Heart right ventricle (tissue), 16 donors: Measurements from ENCODE around the gene TAS2R4. TPM values are rescaled to one million over a fixed set of nuclear protein-coding genes. Genes with fewer than 3 reads are reported as not detected.

Source experiments
- ATAC-seq, 8 donors: fragments of 200-7000 bp; cut with Tn5 transposase; one replicate each; pipeline ENCODE4 v1.9.1; 2020; ENCODE audit warnings: mild to moderate bottlenecking in 8 of 8, moderate library complexity in 8 of 8, moderate number of reproducible peaks in 1 of 8
- DNase-seq, 2 donors: peaks; one replicate each; pipeline ENCODE4 v3.0.0-alpha.2; 2020
- H3K27ac ChIP-seq, 10 donors: fragments of 200-600 bp; sonication (generic) in 2 of 10; one replicate each; pipeline versions ENCODE4 v1.5.0 to v1.8.0; 2020 to 2022; ENCODE audit warnings: mild to moderate bottlenecking in 3 of 10
- H3K27me3 ChIP-seq, 7 donors: fragments of 200-600 bp; one replicate each; pipeline ENCODE4 v1.8.0; 2021 to 2022; ENCODE audit warnings: mild to moderate bottlenecking in 2 of 7
- H3K36me3 ChIP-seq, 9 donors: fragments of 200-600 bp; sonication (generic) in 1 of 9; one replicate each; pipeline versions ENCODE4 v1.5.0 to v1.8.0; 2020 to 2022; ENCODE audit warnings: mild to moderate bottlenecking in 2 of 9
- H3K4me1 ChIP-seq, 9 donors: fragments of 200-600 bp; sonication (generic) in 1 of 9; one replicate each; pipeline versions ENCODE4 v1.5.0 to v1.8.0; 2020 to 2022; ENCODE audit warnings: mild to moderate bottlenecking in 4 of 9
- H3K4me3 ChIP-seq, 10 donors: fragments of 200-600 bp; sonication (generic) in 2 of 10; one replicate each; pipeline versions ENCODE4 v1.5.0 to v1.8.0; 2020 to 2022; ENCODE audit warnings: mild to moderate bottlenecking in 7 of 10, moderate library complexity in 2 of 10
- H3K9me3 ChIP-seq, 11 donors: fragments of 200-600 bp in 10 of 11; sonication (generic) in 2 of 11; one replicate each; pipeline versions ENCODE4 v1.5.0 to v1.8.0; 2013 to 2022; ENCODE audit warnings: mild to moderate bottlenecking in 2 of 11, control low read depth in 1 of 11, moderate library complexity in 1 of 11
- WGBS, 2 donors: extraction: QIAGEN DNeasy Blood & Tissue Kit; methylation state at CpG; one replicate each; pipeline ENCODE4 v1.1.7; 2013; ENCODE audit warnings: inconsistent platforms in 1 of 2; 5-methylcytosine and 5-hydroxymethylcytosine counted together
- intact Hi-C, 10 donors: fragments of 100-400 bp; cut with DNase I; formaldehyde crosslinking; loops; one replicate each; pipeline versions ENCODE4 v1.11.1 to v1.14.2; 2022
- polyA plus RNA-seq, 2 donors: library from polyadenylated mRNA; stranded (reverse); fragments of 200-250 nt; gene quantifications; one replicate each; pipeline ENCODE4 v1.2.3, GENCODE V29; 2013
- total RNA-seq, 10 donors: library from RNA; stranded (reverse); fragmentation: NEBNext Ultra II Directional in 3 of 10; extraction: Animal tissue kit (Norgen Biotek cat#: 25700) in 3 of 10; gene quantifications; one replicate each; pipeline versions ENCODE4 v1.2.1 to v1.2.4, GENCODE V29; 2021 to 2023
- TF ChIP-seq, protein P1 (sequence below), 9 donors: fragments of 200-600 bp; sonication (generic) in 2 of 9; IDR thresholded peaks; one replicate each; pipeline versions ENCODE4 v1.5.0 to v1.8.0; 2021 to 2022; ENCODE audit warnings: antibody characterized with exemption in 9 of 9, mild to moderate bottlenecking in 5 of 9, moderate library complexity in 1 of 9
- donor health status: Arrhythmogenic right ventricular cardiomyopathy.
- donor health status: ischemic (EF 13 %, LVEDD 7.1; RV severe dilation, severe dysfunction).
- donor health status: healthy with polysubstance abuse.
- donor health status: DM: no; HTN: yes; CAD: no.
- donor health status: DM: no; HTN: no; CAD: no.
- donor health status: ischemic (EF 25% LVEDD 6.9; RV normal size, moderate dysfunction).
- donor health status: ischemic (EF 25% LVEDD 5.7; RV mildly dilated, moderate dysfunction).
- donor health status: healthy.
- donor health status: DM: yes; HTN: yes; CAD: no.
- donor health status: Ischemic cardiomyopathy.
- donor health status: ischemic (EF 35%, LVEDD 5.7; RV mildly dilated, moderate dysfunction).
- donor health status: nonischemic (EF 11% LVEDD 7.7; RV severe dilation, severe dysfunction).
- donor health status: DM: yes; HTN: yes; CAD: no.
- donor health status: PGD.
- donor health status: ischemic (EF 29% LVEDD 5.4; RV normal size, mild dysfunction).
- donor health status: nonischemic (EF 23%, LVEDD 6.1; RV moderate dilation, normal function).

TAS2R4 gene
- total and polyA plus RNA-seq, 12 donors: 0.03 to 0.59 (median 0.23) TPM; not detected in 1

DNA sequence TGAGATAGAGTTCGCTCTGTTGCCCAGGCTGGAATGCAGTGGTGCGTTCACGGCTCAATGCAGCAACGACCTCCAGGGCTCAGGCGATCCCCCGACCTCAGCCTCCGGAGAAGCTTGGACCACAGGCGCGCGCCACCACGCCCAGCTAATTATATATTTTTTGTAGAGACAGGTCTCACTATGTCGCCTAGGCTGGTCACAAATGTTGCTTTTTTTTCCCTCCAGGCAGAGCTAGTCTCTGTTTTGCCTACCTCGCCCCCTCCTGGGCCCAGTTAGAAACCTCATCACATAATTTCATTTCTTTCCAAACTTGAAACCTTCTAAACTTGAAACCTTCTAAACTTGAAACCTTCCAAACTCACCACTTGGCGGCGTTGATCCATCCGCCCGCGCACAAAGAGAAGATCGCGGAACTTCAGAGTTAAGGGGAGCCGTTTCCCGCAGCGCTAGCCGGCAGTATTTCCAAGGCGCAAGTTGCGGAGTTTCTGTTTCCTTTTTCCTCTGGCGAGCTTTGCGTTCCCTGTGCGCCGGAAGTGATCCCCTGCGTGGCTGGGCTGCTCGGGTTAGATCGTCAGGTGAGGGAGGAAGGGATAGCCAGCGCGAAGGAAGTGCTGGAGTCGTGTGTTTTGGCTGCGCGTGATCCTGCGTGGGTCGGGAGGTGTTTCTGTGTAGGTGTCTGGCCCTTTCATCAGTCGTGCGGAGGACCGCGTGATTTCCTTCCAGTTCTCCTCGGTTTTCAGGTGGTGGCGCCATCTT lies 38.5 kb upstream of the TAS2R4 start, which contains the start of gene SSBP1:
SSBP1 (plus strand) TSS at position 523 of the 756 bp plus-strand sequence. CDS start 809 bp downstream, outside the sequence.
- intact Hi-C loops: loop anchor here in 9 of 10 donors (2.0 to 10.0 kb wide), 7 partner anchors 36 to 187 kb away; partner anchors contain the start of genes DENND11 (in 2 of the 9) and AGK (in 1 of the 9)
- Histone ChIP-seq H3K27me3 (no peaks in the 10 kb centered on the region), H3K4me1 (peaks cover 6 to 35% (median 26%) of the 10 kb centered on the region in 9 donors), H3K36me3 (peaks cover 0 to 39% (median 6%) of the 10 kb centered on the region in 9 donors), H3K9me3 (no peaks in the 10 kb centered on the region), H3K27ac (peak within 1 kb of the TSS in 9 of 10 donors; percentile 70 to 89 (median 80)), H3K4me3 (peak within 1 kb of the TSS; percentile 61 to 88 (median 77))
- ATAC-seq (peak; percentile 94 to 98 (median 96)), DNase-seq (peak; percentile 83 to 92)
- WGBS, 2 donors: 3 to 4% methylated on average over 46 of the region's 46 CpGs
- TF ChIP-seq, protein P1, sequence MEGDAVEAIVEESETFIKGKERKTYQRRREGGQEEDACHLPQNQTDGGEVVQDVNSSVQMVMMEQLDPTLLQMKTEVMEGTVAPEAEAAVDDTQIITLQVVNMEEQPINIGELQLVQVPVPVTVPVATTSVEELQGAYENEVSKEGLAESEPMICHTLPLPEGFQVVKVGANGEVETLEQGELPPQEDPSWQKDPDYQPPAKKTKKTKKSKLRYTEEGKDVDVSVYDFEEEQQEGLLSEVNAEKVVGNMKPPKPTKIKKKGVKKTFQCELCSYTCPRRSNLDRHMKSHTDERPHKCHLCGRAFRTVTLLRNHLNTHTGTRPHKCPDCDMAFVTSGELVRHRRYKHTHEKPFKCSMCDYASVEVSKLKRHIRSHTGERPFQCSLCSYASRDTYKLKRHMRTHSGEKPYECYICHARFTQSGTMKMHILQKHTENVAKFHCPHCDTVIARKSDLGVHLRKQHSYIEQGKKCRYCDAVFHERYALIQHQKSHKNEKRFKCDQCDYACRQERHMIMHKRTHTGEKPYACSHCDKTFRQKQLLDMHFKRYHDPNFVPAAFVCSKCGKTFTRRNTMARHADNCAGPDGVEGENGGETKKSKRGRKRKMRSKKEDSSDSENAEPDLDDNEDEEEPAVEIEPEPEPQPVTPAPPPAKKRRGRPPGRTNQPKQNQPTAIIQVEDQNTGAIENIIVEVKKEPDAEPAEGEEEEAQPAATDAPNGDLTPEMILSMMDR (IDR thresholded peaks at IDR 0.05): peak; percentile 65 to 89 (median 79)

GRCh38 chr7:141738592-141739013 lies 37.9 kb upstream of the TAS2R4 start:
- ATAC-seq: no peak

DNA sequence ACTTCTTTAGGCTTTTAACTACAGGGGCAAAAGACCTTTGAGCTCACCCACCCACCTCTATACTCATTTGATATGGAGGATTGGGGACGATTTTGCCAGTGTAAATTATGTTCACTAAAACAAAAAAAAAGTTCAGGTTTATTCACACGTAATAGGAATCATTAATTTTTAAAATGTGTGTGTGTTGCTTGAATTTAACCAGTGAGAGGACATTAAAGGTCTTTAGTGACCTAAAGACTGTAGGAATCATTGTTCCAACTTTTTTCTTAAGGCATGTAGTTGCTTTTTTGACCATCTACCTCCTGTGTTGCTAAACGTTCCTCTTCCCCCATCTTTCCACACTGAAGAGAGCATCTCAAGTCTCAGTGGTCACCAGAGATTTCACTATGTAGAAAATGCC lies 37.2 kb upstream of the TAS2R4 start:
- 66 to 71% methylated on average over 3 of the region's 3 CpGs for WGBS, 2 donors
- peak overlapping the region in 1 of 10 donors; percentile 87 for H3K27ac ChIP-seq
- H3K4me3 ChIP-seq: peak overlapping the region in 7 of 10 donors; percentile 67 to 88 (median 77)

More at GRCh38 chr7:141738592-141739013, 37.9 kb upstream of the TAS2R4 start:
- no peaks in the 10 kb centered on the region for H3K9me3 ChIP-seq
- intact Hi-C loops: loop anchor here in 8 of 10 donors (2.0 to 10.0 kb wide), 6 partner anchors 36 to 188 kb away; partner anchors contain the start of genes DENND11 (in 2 of the 8) and AGK (in 1 of the 8)
- H3K27me3 ChIP-seq: no peaks in the 10 kb centered on the region
- H3K4me1 ChIP-seq: peaks cover 6 to 35% (median 26%) of the 10 kb centered on the region in 9 donors
- peak overlapping the region; percentile 61 to 88 (median 77) for H3K4me3 ChIP-seq
- peaks cover 0 to 45% (median 10%) of the 10 kb centered on the region in 9 donors for H3K36me3 ChIP-seq
- TF ChIP-seq, protein P1 (IDR thresholded peaks at IDR 0.05): no peak
- no peak for DNase-seq
- WGBS, 2 donors: 2 to 3% methylated on average over 6 of the region's 6 CpGs
- H3K27ac ChIP-seq: peak overlapping the region in 9 of 10 donors; percentile 70 to 89 (median 80)

GRCh38 chr7:141742229-141742628 lies 34.2 kb upstream of the TAS2R4 start:
- Histone ChIP-seq H3K27me3 (no peaks in the 10 kb centered on the region), H3K4me3 (no peak overlapping the region), H3K9me3 (no peaks in the 10 kb centered on the region), H3K36me3 (peaks cover 0 to 81% (median 43%) of the 10 kb centered on the region in 9 donors), H3K4me1 (peaks cover 6 to 32% (median 22%) of the 10 kb centered on the region in 9 donors), H3K27ac (no peak overlapping the region)
- no peak for ATAC-seq
- TF ChIP-seq, protein P1 (IDR thresholded peaks at IDR 0.05): no peak
- WGBS, 2 donors: 14 to 34% methylated on average over 1 of the region's 1 CpG
- intact Hi-C loops: no loop called here
- DNase-seq: no peak

More for the DNA sequence above, 37.2 kb upstream of the TAS2R4 start:
- intact Hi-C loops: loop anchor here in 8 of 10 donors (2.0 to 10.0 kb wide), 6 partner anchors 37 to 188 kb away; partner anchors contain the start of genes DENND11 (in 2 of the 8) and AGK (in 1 of the 8)
- TF ChIP-seq, protein P1 (IDR thresholded peaks at IDR 0.05): no peak
- Histone ChIP-seq H3K27me3 (no peaks in the 10 kb centered on the region), H3K4me1 (peaks cover 6 to 35% (median 26%) of the 10 kb centered on the region in 9 donors), H3K36me3 (peaks cover 0 to 51% (median 16%) of the 10 kb centered on the region in 9 donors), H3K9me3 (no peaks in the 10 kb centered on the region)
- ATAC-seq (no peak), DNase-seq (no peak)
